Measurements from ENCODE around the gene GPR132. TPM values are rescaled to one million over a fixed set of nuclear protein-coding genes. Genes with fewer than 3 reads are reported as not detected.

The GPR132 gene
- total and polyA plus RNA-seq, 10 of the 15 experiments (the other 5 are each of a cell fraction or from before 2014, with no cell fraction given), result 1.9 to 49.3 (median 20.4) TPM

GRCh38 chr14:105030836-105031396 is 34.3 kb downstream of the GPR132 start:
- Histone ChIP-seq H3K4me1 (ENCODE audit: control insufficient read depth, insufficient read depth, low read length) (peaks cover 8% of the 10 kb centered on the region; the same call in 1 of the 2 replicates), H2AFZ (ENCODE audit: control insufficient read depth, low read depth, low read length) (no peak overlapping the region), H3K4me2 (ENCODE audit: control insufficient read depth, insufficient read depth) (no peak overlapping the region), H3K27me3 (replicated peaks in 1 of 2; ENCODE audit: control insufficient read depth in 2 of 2, insufficient read depth in 2 of 2, low read length in 1 of 2) (no peaks in the 10 kb centered on the region), H4K20me1 (ENCODE audit: control insufficient read depth, insufficient read depth) (no peaks in the 10 kb centered on the region), H3K79me2 (ENCODE audit: control insufficient read depth, insufficient read depth, low read length) (no peaks in the 10 kb centered on the region), H3K36me3 (ENCODE audit: control insufficient read depth in 2 of 2, insufficient read depth in 2 of 2, low read length in 1 of 2) (no peaks in the 10 kb centered on the region), H3K27ac (ENCODE audit: control insufficient read depth, insufficient read depth) (no peak overlapping the region), H3K4me3 (no peak overlapping the region), H3K9ac (ENCODE audit: control insufficient read depth, insufficient read depth, low read length) (no peak overlapping the region), H3K9me3 (replicated peaks; ENCODE audit: control insufficient read depth, insufficient read depth, low read length) (peaks cover 9% of the 10 kb centered on the region; the same call in 2 of the 3 replicates)
- WGBS (ENCODE audit: insufficient coverage, insufficient replicate concordance, low lambda C conversion rate, missing lambda C conversion rate), result 90% methylated on average over 9 of the region's 9 CpGs
- DNase-seq (ENCODE audit: low read depth, low spot score) (no peak), ATAC-seq (no peak), FAIRE-seq (no peak)
- BruUV-seq (replicated peaks), result no TSS peak
- in situ Hi-C loops (cut with MboI) (no loop called here), intact Hi-C loops (cut with micrococcal nuclease; ENCODE audit: unreplicated experiment) (no loop called here)
- CTCF ChIA-PET, result interaction anchor here (0.9 to 1.3 kb wide), 2 partner anchors 13 to 15 kb away, joined by 3 to 7 read pairs; no protein-coding TSS in a partner anchor
- SMC1A ChIA-PET (ENCODE audit: uncharacterized antibody, unreplicated experiment), result no interaction called here
- no peak for TF ChIP-seq ASH2L (IDR thresholded peaks at IDR 0.05; ENCODE audit: borderline replicate concordance, low read depth)
- TF ChIP-seq USF2 (IDR thresholded peaks at IDR 0.05; ENCODE audit: borderline replicate concordance, low read depth, low read length), result no peak
- TF ChIP-seq TCF12 (IDR thresholded peaks at IDR 0.05; ENCODE audit: low read depth, low read length), result no peak
- no peak for TF ChIP-seq BHLHE40 (IDR thresholded peaks at IDR 0.05; ENCODE audit: borderline replicate concordance in 1 of 2, low read depth in 2 of 2, low read length in 1 of 2)
- no peak for TF ChIP-seq NR2F1 (conservative IDR thresholded peaks at IDR 0.05)
- TF ChIP-seq GABPA (IDR thresholded peaks at IDR 0.05; ENCODE audit: low read depth), result no peak
- TF ChIP-seq ATF3 (IDR thresholded peaks at IDR 0.05; ENCODE audit: borderline replicate concordance, extremely low read depth, low read depth, low read length), result no peak
- TF ChIP-seq NBN (IDR thresholded peaks at IDR 0.05), result no peak
- RAD21 ChIA-PET (ENCODE audit: unreplicated experiment), result no interaction called here
- POLR2A ChIA-PET, result no interaction called here
